ENCODE data around the gene PNLIPRP1.

GRCh38 chr10:116630020-116630419 is 39.3 kb downstream of the PNLIPRP1 start:
- TF ChIP-seq CTCF (IDR thresholded peaks at IDR 0.05): no peak
- TF ChIP-seq POLR2A (IDR thresholded peaks at IDR 0.05): no peak
